Mesodermal cell (in vitro differentiated cells): ENCODE data around the gene SDHAF2.
"Not testable (repeated sequence)": the region's sequence is repeated elsewhere in the genome, so short reads cannot be mapped to it uniquely, and the experiment has no call there.

Experiments
- H3K27ac ChIP-seq: 2 replicates; pipeline ENCODE4 v1.7.0; 2013; ENCODE audit warnings: mild to moderate bottlenecking, low read depth, low read length, moderate library complexity; ENCODE audit not compliant: severe bottlenecking
- H3K36me3 ChIP-seq: 2 replicates; pipeline ENCODE4 v1.7.1; 2013; ENCODE audit warnings: mild to moderate bottlenecking, low read length, moderate library complexity; ENCODE audit not compliant: control insufficient read depth, insufficient read depth
- H3K4me1 ChIP-seq: one replicate; pipeline ENCODE4 v1.7.1; 2013; ENCODE audit warnings: mild to moderate bottlenecking, low read length; ENCODE audit not compliant: insufficient read depth, control insufficient read depth, poor library complexity, severe bottlenecking
- H3K4me3 ChIP-seq: 2 replicates; pipeline ENCODE4 v1.7.0; 2013; ENCODE audit warnings: low read length, control low read depth, mild to moderate bottlenecking; ENCODE audit not compliant: insufficient read depth, poor library complexity, severe bottlenecking; ENCODE audit errors: extremely low read depth
- H3K9me3 ChIP-seq: 2 replicates; pipeline ENCODE4 v1.7.1; 2013; ENCODE audit warnings: mild to moderate bottlenecking, low read length, moderate library complexity; ENCODE audit not compliant: control insufficient read depth
- WGBS, 2 experiments: methylation state at CpG; one replicate each; pipeline ENCODE4 v1.1.5; 2013; ENCODE audit warnings: missing lambda C conversion rate in 2 of 2; ENCODE audit not compliant: insufficient coverage in 2 of 2; 5-methylcytosine and 5-hydroxymethylcytosine counted together

The SDHAF2 gene

GRCh38 chr11:61425367-61426131 lies 4.4 kb upstream of the SDHAF2 start:
- WGBS, 2 experiments = 100% methylated on average over 1 of the region's 1 CpG
- H3K4me1 ChIP-seq = peaks cover 9% of the 10 kb centered on the region
- no peak overlapping the region for H3K4me3 ChIP-seq
- peaks cover 82% of the 10 kb centered on the region for H3K36me3 ChIP-seq
- H3K9me3 ChIP-seq = no peaks in the 10 kb centered on the region
- H3K27ac ChIP-seq = no peak overlapping the region

- peaks cover 68% of the 10 kb centered on the region for H3K36me3 ChIP-seq
- H3K27ac ChIP-seq = peak overlapping the region; percentile 99
- WGBS, 2 experiments = 0% methylated on average over 13 to 23 of the region's 37 CpGs
- H3K9me3 ChIP-seq = no peaks in the 10 kb centered on the region
- peaks cover 9% of the 10 kb centered on the region for H3K4me1 ChIP-seq
- peak overlapping the region; percentile 97 for H3K4me3 ChIP-seq
These were observed 606 bp upstream of the SDHAF2 start for GRCh38 chr11:61429346-61429690.

- peaks cover 59% of the 10 kb centered on the region for H3K36me3 ChIP-seq
- WGBS, 2 experiments = 91 to 97% methylated on average over 5 of the region's 10 CpGs
- not testable (repeated sequence) for H3K4me1 ChIP-seq, H3K9me3 ChIP-seq, H3K27ac ChIP-seq
- peak overlapping the region; percentile 97 for H3K4me3 ChIP-seq
These were observed 915 bp downstream of the SDHAF2 start for GRCh38 chr11:61430839-61431238.

GRCh38 chr11:61437496-61437895 lies 7.6 kb downstream of the SDHAF2 start:
- H3K9me3 ChIP-seq = no peaks in the 10 kb centered on the region
- H3K27ac ChIP-seq = no peak overlapping the region
- peaks cover 85% of the 10 kb centered on the region for H3K36me3 ChIP-seq
- no peaks in the 10 kb centered on the region for H3K4me1 ChIP-seq
- no peak overlapping the region for H3K4me3 ChIP-seq
- WGBS, 2 experiments = 89 to 100% methylated on average over 3 to 4 of the region's 5 CpGs

GRCh38 chr11:61439615-61440014 lies 9.7 kb downstream of the SDHAF2 start:
- Histone ChIP-seq H3K9me3 (no peaks in the 10 kb centered on the region), H3K36me3 (peaks cover 87% of the 10 kb centered on the region), H3K4me1 (no peaks in the 10 kb centered on the region), H3K27ac (no peak overlapping the region), H3K4me3 (no peak overlapping the region)
- WGBS, 2 experiments = 100% methylated on average over 1 of the region's 1 CpG; no CpG with 5 or more reads in 1 of the 2 experiments

GRCh38 chr11:61442616-61443015 lies 12.7 kb downstream of the SDHAF2 start:
- Histone ChIP-seq H3K27ac (no peak overlapping the region), H3K4me1 (peaks cover 9% of the 10 kb centered on the region), H3K36me3 (peaks cover 91% of the 10 kb centered on the region), H3K4me3 (no peak overlapping the region), H3K9me3 (no peaks in the 10 kb centered on the region)
- 93 to 98% methylated on average over 6 of the region's 6 CpGs for WGBS, 2 experiments

- Histone ChIP-seq H3K27ac (peak overlapping the region; percentile 66), H3K36me3 (peaks cover 91% of the 10 kb centered on the region), H3K4me3 (no peak overlapping the region), H3K4me1 (peaks cover 9% of the 10 kb centered on the region), H3K9me3 (no peaks in the 10 kb centered on the region)
- 91 to 94% methylated on average over 4 of the region's 4 CpGs for WGBS, 2 experiments
These were observed 15.6 kb downstream of the SDHAF2 start for GRCh38 chr11:61445516-61445915.

GRCh38 chr11:61446211-61446651 lies 16.3 kb downstream of the SDHAF2 start:
- Histone ChIP-seq H3K9me3 (no peaks in the 10 kb centered on the region), H3K27ac (peak overlapping the region; percentile 66), H3K36me3 (peaks cover 91% of the 10 kb centered on the region), H3K4me1 (peaks cover 9% of the 10 kb centered on the region), H3K4me3 (no peak overlapping the region)
- WGBS, 2 experiments = 5 to 10% methylated on average over 5 to 7 of the region's 7 CpGs

- Histone ChIP-seq H3K9me3 (no peaks in the 10 kb centered on the region), H3K36me3 (peaks cover 92% of the 10 kb centered on the region), H3K4me1 (peaks cover 9% of the 10 kb centered on the region), H3K4me3 (no peak overlapping the region), H3K27ac (peak overlapping the region; percentile 29)
- 98% methylated on average over 10 of the region's 12 CpGs for WGBS, 2 experiments
These were observed 18.0 kb downstream of the SDHAF2 start for GRCh38 chr11:61447601-61448551.

GRCh38 chr11:61448552-61448927 lies 18.6 kb downstream of the SDHAF2 start:
- Histone ChIP-seq H3K4me3 (no peak overlapping the region), H3K27ac (peak overlapping the region; percentile 29), H3K36me3 (peaks cover 92% of the 10 kb centered on the region), H3K4me1 (peaks cover 9% of the 10 kb centered on the region), H3K9me3 (no peaks in the 10 kb centered on the region)
- 91 to 98% methylated on average over 5 of the region's 7 CpGs for WGBS, 2 experiments
